Left ventricle myocardium inferior (tissue), 1 donor: Measurements from ENCODE around the gene CD82. TPM values are rescaled to one million over a fixed set of nuclear protein-coding genes. Genes with fewer than 3 reads are reported as not detected.

ENCODE experiments used
- DNase-seq: peaks from one replicate; pipeline ENCODE4 v3.0.0-alpha.2; 2020
- H3K27ac ChIP-seq: fragments of 200-600 bp; replicated peaks from 2 replicates; pipeline ENCODE4 v1.8.0; 2021
- H3K27me3 ChIP-seq: fragments of 200-600 bp; 2 replicates; pipeline ENCODE4 v1.8.0; 2021; ENCODE audit warnings: low read depth
- H3K36me3 ChIP-seq: fragments of 200-600 bp; 2 replicates; pipeline ENCODE4 v1.8.0; 2021
- H3K4me1 ChIP-seq: fragments of 200-600 bp; 2 replicates; pipeline ENCODE4 v1.8.0; 2021
- H3K4me3 ChIP-seq: fragments of 200-600 bp; 2 replicates; pipeline ENCODE4 v1.8.0; 2021; ENCODE audit warnings: mild to moderate bottlenecking, moderate library complexity
- H3K9me3 ChIP-seq: fragments of 200-600 bp; replicated peaks from 2 replicates; pipeline ENCODE4 v1.8.0; 2021
- intact Hi-C: fragments of 100-400 bp; cut with micrococcal nuclease; formaldehyde crosslinking; loops from one replicate; pipeline ENCODE4 v1.11.0; 2022
- total RNA-seq: library from RNA; stranded (reverse); fragmentation: NEBNext Ultra II Directional; extraction: Animal tissue kit (Norgen Biotek cat#: 25700); gene quantifications from one replicate; pipeline ENCODE4 v1.2.1, GENCODE V29; 2021
- TF ChIP-seq, protein P1 (sequence below): fragments of 200-600 bp; IDR thresholded peaks from 2 replicates; pipeline ENCODE4 v1.8.0; 2021; ENCODE audit warnings: antibody characterized with exemption, mild to moderate bottlenecking, borderline replicate concordance
- donor health status: DM: no; HTN: yes; CAD: no; lungs with severe emphysema.

The CD82 gene
- total RNA-seq, 1 donor from 2014 or later: 49.6 TPM

DNA sequence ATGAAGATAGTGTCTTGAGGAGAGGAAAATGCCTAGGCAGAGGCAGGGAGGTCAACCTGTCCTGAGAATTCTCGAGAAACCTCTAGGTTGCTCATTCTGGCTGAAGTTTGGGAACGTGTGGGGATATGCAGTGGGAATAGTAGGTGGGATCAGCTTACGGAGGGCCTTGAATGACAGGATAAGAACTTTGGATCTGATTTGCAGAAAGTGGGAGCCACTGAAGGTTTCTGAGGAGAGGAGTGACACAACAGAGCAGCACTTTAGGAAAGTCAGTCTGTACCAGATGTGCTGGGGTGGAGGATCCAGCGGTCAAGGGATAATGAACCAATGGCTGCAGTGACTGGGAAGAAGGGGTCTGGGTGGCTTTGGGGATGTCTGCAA, 2.4 kb downstream of the CD82 start:
- Histone ChIP-seq H3K4me1 (peaks cover 94% of the 10 kb centered on the region), H3K27ac (peak overlapping the region; percentile 86), H3K27me3 (no peaks in the 10 kb centered on the region), H3K4me3 (peak overlapping the region; percentile 77), H3K9me3 (no peaks in the 10 kb centered on the region), H3K36me3 (no peaks in the 10 kb centered on the region)
- TF ChIP-seq, protein P1, sequence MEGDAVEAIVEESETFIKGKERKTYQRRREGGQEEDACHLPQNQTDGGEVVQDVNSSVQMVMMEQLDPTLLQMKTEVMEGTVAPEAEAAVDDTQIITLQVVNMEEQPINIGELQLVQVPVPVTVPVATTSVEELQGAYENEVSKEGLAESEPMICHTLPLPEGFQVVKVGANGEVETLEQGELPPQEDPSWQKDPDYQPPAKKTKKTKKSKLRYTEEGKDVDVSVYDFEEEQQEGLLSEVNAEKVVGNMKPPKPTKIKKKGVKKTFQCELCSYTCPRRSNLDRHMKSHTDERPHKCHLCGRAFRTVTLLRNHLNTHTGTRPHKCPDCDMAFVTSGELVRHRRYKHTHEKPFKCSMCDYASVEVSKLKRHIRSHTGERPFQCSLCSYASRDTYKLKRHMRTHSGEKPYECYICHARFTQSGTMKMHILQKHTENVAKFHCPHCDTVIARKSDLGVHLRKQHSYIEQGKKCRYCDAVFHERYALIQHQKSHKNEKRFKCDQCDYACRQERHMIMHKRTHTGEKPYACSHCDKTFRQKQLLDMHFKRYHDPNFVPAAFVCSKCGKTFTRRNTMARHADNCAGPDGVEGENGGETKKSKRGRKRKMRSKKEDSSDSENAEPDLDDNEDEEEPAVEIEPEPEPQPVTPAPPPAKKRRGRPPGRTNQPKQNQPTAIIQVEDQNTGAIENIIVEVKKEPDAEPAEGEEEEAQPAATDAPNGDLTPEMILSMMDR: no peak
- intact Hi-C loops: no loop called here
- DNase-seq: no peak

DNA sequence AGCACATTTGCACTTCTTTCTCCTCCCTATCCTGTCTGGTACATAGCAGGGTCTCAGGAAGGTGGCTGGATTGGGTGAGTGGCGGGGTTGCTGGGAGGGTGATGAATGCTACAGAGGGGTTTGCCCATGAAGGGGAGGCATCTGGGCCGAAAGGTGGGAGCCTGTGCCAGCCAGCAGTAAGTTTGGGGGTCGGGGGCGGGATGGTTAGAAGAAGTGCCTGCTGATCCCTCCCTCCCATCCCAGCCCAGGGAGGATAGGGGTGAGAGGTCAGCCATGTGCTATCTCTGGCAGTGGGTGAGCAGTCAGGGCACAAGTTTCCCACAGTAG, 2.8 kb downstream of the CD82 start:
- peak overlapping the region; percentile 77 for H3K4me3 ChIP-seq
- H3K9me3 ChIP-seq: no peaks in the 10 kb centered on the region
- TF ChIP-seq, protein P1: no peak
- H3K36me3 ChIP-seq: no peaks in the 10 kb centered on the region
- DNase-seq: no peak
- no peaks in the 10 kb centered on the region for H3K27me3 ChIP-seq
- peaks cover 95% of the 10 kb centered on the region for H3K4me1 ChIP-seq
- peak overlapping the region; percentile 86 for H3K27ac ChIP-seq
- intact Hi-C loops: no loop called here

DNA sequence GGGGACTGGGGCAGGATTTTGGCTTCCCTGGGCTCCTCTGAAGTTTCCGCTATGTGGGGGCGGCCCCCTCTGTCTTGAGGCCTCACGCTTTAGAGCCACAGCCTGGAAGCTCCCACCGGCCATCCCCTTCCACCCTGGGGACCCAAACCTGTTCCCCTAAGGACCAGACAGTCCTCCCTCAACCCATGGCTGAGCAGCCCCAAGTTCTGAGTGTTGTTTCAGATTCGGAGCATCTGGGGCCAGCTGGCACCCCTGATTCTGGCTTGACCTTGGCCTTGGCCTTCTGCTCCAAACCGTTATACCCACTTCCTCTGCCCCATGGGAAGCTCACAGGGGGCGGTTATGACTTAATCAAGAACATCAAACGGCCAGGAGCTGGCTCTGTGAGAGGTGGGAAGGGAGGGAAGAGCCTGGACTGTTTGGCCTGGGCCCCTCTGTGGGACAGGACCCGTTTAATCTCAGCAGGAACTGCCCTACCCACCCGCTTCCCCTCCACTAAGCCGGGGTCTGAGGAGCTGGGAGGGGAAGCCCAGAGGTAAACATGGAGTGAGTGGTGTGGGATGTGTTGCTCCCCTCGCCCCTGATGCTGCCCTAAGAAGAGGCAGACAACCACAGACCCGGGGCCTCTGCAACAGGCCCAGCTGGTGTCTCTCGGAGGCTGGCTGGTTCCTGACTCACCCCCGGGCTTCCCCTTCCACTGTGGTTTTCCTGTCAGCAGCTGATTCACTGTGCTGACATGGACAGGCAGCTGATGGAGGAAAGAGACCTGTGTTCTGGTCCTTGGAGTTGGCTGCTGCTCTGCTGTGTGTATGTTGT, 3.4 kb downstream of the CD82 start:
- intact Hi-C loops: no loop called here
- TF ChIP-seq, protein P1: no peak
- H3K4me3 ChIP-seq: peak overlapping the region; percentile 31

DNA sequence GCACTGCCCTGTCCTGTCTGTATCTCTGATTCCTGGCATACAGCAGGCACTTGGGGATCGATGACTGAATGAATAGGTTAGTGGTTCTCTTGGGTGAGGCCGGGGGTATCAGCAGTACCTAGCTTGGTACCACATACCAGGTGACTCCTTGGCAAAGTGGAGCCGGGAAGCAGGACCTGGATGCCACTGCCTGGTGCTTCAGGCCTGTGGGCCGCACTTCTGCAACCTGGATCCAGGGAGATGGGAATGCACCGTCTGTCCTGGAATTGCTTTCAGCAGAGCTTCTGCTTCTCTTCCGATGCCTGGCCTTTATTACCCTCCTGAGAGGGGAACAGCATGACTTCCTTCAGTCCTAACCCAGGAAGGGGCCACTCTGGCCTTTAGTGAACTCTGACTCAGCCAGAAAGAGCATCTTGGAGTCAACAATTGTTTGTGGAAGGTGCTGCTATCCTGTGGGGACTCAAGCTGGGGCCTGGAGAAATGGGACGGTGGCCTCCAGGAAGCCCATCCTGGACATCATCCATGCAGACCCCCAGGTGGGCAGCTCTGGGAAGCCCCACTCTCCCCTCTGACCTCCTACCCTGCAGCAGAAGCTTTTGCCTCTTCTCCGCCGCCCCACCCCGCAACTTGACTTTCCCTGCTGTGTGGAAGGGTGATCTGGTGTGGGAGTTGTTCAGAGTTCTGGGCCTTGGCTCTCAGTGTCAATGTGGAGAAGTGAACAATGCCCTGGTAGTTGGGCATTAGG, 5.1 kb downstream of the CD82 start:
- H3K4me3 ChIP-seq: no peak overlapping the region
- H3K27ac ChIP-seq: peak overlapping the region; percentile 86
- no peaks in the 10 kb centered on the region for H3K36me3 ChIP-seq
- TF ChIP-seq, protein P1: no peak
- no peaks in the 10 kb centered on the region for H3K9me3 ChIP-seq
- H3K27me3 ChIP-seq: no peaks in the 10 kb centered on the region
- intact Hi-C loops: no loop called here
- H3K4me1 ChIP-seq: peaks cover 95% of the 10 kb centered on the region
- no peak for DNase-seq

More for the DNA sequence above, 3.4 kb downstream of the CD82 start:
- Histone ChIP-seq H3K9me3 (no peaks in the 10 kb centered on the region), H3K4me1 (peaks cover 95% of the 10 kb centered on the region), H3K36me3 (no peaks in the 10 kb centered on the region), H3K27ac (peak overlapping the region; percentile 86), H3K27me3 (no peaks in the 10 kb centered on the region)
- peak; percentile 72 for DNase-seq

DNA sequence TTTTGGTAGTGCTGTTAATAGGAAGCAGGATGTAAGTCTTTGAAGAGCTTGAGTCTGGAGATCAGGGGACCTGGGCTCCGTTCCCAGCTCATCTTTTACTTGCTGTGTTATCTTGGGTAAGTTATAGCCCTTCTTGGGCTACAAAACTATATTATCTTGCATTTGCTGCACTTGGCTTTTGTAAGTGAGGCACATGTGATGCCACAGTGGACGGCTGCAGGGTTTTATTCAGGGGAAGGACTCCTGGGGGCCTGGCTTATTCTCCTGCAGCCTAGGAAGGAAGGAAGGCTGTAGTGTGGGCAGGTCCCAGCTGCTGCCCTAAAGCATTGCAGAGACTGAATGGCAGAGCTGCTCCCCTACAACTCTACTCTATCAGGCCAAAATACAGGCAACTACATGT, 6.4 kb downstream of the CD82 start:
- Histone ChIP-seq H3K27ac (peak overlapping the region; percentile 86), H3K9me3 (no peaks in the 10 kb centered on the region), H3K36me3 (no peaks in the 10 kb centered on the region), H3K4me3 (no peak overlapping the region), H3K27me3 (no peaks in the 10 kb centered on the region), H3K4me1 (peaks cover 85% of the 10 kb centered on the region)
- intact Hi-C loops: no loop called here
- no peak for DNase-seq
- TF ChIP-seq, protein P1: no peak
